A375 (cell line): Measurements from ENCODE around the gene CD59. TPM values are rescaled to one million over a fixed set of nuclear protein-coding genes. Genes with fewer than 3 reads are reported as not detected.

Experiments
- total RNA-seq: library from RNA; depleted of rRNA; stranded (reverse); fragments of >200 nt; shearing (Covaris generic); gene quantifications from 2 replicates; pipeline ENCODE4 v1.2.3, GENCODE V29; 2014; rRNA removed

CD59 gene
- total RNA-seq, result 144 and 178 TPM in 2 replicates

GRCh38 chr11:33736148-33736812 lies at the start of gene CD59:
Gene CD59, minus strand, starts transcription at chr11:33736423. Its CDS starts 13,978 bp downstream, at chr11:33722445.

DNA sequence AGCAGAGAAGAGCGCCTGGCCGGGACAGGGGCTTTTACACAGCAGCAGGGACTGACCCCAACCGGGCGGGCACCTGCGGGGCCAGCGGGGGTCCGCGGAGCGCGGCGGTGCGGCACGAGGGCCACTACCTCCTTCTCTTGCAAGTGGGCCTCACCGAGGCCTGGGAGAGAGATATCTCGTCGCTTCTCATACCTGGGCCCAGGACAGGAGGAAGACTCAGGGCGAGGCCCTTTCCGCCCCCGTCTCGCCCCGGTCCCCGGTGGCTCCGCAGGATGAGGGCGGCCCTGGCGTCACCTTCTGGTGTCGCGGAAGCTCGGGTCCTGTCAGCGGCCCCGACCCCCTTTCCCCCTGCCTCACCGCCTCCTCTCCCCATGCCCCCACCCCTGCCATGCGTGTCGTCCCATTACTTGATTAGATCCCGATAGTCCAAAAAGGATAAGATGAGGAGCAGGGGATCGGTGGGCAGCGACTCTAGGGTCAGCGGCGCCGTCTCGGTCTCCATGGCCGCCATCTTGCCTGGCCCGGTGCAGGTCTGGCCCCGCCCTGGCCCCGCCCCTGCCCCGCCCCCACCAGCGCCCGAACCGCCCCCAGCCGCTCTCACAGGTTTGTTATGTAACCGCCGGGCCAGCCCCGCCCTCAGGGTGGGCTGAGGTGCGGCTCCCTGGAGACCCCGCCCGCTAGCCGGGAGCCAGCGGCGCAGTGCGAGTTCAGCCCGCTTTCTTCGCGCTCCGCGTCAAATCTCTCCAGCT lies 37.9 kb upstream of the CD59 start, which contains the start of gene FBXO3:
Gene FBXO3, minus strand, starts transcription at position 534 of the 749 bp plus-strand sequence. Its CDS starts 23 bp downstream, at position 511.

DNA sequence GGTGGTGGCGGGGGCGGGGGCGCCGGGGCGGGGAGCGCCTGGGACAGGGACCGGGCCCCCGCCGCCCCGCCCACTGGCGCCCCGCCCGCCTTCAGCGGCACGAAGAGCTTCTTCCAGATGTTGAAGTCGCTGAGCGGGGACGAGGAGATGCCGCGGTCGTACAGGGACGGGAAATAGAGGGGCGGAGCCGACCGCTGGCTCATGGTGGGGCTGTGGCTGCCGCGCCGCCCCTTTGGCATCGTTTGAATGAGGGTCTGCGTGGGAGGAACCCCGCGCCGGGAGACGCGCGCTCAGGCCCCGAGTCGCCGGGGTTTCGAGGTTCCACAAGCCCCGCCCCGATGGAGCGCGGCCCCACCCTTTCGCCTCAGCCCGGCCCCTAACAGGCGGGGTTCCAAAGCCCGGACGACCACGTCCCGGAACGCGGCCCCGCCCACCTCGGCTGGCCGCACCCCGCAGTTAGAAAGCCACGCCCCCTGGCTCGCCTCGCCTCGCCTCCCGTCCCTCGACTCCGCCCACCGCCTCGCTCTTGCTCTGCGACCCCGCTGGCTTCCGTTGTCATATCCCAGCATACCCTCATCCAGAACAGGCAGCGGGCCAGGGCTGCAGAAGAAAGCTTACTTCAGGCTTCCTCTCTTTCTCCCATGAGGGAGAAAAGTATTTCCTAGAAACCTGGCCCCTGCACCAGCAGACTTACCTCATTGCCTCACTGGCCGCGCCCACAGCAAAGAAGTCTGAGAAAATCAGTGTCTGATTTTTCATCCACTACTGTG lies 35.5 kb downstream of the CD59 start, which contains the start of gene C11orf91:
Gene C11orf91, minus strand, starts transcription at position 325 of the 770 bp plus-strand sequence. Its CDS starts 86 bp downstream, at position 239.

Other genes starting within 250 kb of the CD59 start
- gene C11orf91, start 35.6 kb downstream of the CD59 start, total RNA-seq, result 0.19 and 0.30 TPM in 2 replicates
- 17.5 and 22.3 TPM in 2 replicates for gene FBXO3, start 38.1 kb upstream of the CD59 start, total RNA-seq
- gene LMO2, start 155.7 kb upstream of the CD59 start, total RNA-seq, result 0.93 and 1.1 TPM in 2 replicates